Stimulated activated naive CD4-positive, alpha-beta T cell (primary cell): ENCODE results near the gene SF3B1.
"Not testable (repeated sequence)": the region's sequence is repeated elsewhere in the genome, so short reads cannot be mapped to it uniquely, and the experiment has no call there.

Experiments
- DNase-seq, 6 experiments: peaks; one replicate each; lab custom pipeline; 2025; lab: John Stamatoyannopoulos, UW

The SF3B1 gene

DNA sequence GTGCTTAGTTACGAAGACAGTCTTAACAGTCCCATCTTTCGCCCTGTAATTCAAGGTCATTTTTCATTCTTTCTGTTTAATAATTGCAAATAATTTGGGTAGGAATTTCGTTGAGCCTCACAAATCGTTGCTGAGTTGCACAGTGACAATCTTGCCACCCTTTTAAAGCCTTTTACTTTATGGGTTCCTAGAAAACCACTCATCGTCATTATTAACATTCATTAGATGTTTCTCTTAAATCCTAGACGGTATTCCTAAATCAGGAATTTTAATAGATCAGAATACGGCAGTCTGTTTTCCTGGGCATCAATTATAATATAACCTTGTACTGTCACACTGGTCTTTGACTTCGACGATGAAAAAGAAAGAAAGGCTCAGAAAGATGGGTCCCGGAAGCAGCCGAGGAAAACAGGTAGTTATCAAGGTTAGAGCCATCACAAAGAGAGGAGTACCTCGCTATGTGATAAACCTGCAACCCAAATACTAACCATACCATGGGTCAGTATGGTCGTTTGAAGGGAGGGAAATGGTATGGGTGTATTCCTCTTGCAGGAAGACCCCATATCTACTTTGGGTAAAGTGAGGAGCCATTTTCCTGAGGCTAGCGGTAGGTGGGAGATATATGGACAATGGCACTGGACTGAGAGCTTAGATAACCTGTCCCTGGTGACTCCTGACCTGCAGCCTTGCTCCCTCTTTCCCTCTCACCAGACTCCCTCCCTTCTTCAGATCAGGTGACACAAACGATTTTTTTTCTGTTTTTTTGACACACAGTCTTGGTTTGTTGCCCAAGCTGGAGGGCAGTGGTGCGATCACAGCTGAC lies 981 bp upstream of the SF3B1 start:
- peak in 1 of 6 experiments; percentile 47 for DNase-seq

DNA sequence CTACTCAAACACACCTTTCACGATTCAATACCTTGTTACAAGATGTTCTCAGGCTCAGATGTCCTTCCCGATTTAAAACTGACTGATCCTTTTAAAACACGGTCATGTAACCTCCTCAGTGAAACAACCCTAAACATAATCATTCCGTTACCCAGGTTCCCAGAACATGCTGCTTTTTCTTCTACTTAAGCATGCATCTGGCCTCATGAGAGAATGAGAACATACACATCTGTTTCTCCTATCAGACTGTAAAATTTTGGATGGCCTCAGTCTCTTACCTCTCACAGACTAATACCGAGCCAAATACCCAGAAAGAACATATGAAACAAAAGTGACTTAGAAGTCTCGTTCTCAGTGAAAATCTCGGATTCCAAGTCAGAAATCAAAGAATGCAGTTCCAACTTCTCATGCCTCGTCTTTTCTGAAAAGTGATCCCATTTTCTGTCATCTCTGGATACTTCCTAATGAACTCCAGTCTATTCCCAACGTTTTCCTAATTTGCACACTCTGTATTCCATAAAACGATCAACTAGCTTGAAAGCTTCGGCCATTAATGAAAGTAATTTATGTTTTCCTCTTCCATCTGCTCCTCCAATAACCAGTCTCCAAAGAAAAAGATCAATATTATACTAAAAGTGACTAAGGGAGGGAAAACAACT lies 919 bp downstream of the SF3B1 start:
- no peak for DNase-seq

DNA sequence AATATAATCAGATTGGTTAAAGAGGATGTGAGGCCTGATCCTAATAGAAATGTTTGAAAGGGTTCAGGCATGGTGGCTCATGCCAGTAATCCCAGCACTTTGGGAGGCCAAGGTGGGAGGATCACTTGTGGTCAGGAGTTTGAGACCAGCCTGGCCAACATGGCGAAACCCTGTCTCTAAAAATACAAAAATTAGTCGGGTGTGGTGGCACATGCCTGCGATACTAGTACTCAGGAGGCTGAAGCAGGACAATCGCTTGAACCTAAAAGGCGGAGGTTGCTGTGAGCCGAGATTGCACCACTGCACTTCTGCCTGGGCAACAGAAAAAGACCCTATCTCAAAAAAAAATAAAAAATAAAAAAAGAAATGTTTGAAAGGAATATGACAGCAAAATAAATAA lies 2.3 kb downstream of the SF3B1 start:
- not testable (repeated sequence) for DNase-seq

DNA sequence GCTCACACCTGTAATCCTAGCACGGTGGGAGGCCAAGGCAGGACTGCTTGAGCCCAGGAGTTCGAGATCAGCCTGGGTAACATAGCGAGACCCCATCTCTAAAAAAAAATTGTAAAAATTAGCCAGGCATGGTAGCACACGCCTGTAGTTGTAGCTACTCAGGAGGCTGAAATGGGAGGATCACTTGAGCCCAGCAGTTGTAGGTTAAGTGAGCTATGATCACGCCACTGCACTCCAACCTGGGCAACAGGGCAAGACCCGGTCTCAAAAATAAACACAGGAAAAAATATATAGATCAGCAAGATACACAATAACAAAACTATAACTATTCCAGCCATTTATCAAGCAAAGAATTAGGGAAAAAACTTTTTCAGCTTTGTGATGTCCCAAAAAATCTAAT lies 3.0 kb downstream of the SF3B1 start:
- DNase-seq: no peak

DNA sequence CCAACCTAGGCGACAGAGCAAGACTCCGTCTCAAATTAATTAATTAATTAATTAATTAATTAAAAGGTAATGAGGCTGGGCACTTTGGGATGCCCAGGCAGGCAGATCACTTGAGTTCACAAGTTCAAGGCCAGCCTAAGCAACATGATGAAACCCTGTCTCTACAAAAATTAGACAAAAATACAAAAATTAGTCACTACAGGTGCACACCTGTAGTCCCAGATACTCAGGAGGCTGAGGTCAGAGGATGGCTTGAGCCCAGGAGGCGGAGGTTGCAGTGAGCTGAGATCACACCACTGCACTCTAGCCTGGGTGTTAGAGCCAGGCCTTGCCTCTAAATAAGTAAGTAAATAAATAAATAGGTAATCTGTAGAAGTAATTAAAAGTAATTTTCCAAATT lies 6.8 kb downstream of the SF3B1 start:
- no peak for DNase-seq

DNA sequence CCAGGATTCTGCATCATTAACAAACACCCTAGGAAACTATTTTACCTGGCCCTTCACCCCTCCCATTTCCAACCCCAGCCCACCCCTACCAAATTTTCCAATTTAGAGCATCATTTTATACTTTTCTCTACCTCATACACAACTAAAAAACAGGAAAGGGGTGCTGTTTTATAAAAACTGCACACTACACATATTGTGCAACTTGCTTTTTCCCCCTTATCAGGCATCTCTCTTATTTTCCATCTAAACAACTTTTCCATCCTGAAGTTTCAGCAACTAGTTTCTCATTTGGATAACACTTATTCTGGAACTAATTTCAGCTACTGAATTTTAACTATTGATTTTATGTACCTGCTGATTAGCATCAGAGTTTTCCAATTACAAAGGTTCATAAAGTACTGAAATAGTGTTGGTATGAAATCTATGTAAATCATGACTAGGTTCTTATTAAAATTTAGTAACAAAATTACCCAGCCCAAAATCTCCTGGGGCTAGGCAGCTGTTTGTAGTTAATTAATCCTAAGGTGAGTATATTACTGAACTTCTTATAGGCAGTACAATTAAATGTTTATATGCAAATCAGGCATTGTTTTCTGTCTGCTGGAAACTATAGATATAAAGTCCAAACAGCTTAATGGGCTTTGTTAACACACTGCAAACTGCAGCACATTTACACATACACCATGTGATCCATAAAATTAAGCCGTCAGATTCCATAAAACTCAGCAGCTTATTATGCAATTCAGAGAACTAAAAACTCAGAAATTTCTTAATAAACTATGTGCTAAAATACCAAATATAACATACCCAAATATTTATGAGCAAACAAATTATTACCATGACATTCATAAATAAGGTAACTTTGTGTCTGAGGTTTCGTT lies 7.9 kb downstream of the SF3B1 start:
- DNase-seq: no peak

DNA sequence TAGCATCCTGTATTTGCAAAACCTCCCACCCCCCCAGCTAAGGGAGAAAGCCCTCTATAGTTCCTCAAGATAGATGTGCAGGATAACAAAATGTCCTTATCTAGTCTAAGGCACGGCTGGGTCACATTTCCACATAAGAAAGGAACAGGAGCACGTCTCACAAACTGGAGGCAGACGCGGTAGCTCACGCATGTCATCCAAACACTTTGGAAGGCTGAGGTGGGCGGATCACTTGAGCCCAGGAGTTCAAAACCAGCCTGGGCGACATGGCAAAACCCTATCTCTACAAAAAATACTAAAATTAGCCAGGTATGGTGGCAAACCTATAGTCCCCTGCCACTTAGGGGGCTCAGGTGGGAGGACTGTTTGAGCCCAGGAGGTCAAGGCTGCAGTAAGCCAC lies 9.3 kb downstream of the SF3B1 start:
- no peak for DNase-seq

DNA sequence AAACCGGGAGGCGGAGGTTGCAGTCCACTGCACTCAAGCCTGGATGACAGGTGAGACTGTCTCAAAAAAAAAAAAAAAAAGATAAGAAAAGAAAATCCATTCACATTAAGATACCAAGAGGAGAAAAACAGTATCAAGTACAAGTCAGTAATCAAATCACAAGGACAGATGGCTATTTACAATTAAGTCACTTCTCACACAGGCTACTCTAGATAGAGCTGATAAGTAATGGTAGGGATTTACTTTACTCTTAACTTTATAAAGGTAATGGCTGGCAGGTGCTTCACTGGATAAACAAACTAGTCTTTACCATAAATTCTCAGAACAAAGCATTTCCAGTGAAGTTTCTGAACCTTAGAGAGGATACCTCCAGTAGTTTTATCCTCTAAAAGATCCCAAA lies 11.5 kb downstream of the SF3B1 start:
- no peak for DNase-seq

DNA sequence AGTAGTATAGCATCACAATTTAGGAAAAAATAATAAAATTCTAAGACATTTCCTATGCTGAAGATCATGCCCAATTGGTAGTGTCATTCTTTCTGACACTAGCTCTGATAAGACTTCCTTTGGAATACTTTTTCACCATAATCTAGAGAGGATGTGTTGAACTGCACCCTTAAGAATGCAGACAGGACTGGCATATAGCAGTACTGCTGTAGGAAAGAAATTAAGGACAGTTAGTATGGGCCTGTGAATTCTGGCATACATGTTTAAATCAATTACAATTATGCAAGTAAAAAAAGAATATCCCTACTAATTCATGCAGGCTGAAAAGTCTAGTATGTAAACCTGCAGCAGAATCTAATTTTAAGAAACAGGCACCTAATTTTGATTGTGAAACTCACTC lies 15.4 kb downstream of the SF3B1 start:
- DNase-seq: no peak

DNA sequence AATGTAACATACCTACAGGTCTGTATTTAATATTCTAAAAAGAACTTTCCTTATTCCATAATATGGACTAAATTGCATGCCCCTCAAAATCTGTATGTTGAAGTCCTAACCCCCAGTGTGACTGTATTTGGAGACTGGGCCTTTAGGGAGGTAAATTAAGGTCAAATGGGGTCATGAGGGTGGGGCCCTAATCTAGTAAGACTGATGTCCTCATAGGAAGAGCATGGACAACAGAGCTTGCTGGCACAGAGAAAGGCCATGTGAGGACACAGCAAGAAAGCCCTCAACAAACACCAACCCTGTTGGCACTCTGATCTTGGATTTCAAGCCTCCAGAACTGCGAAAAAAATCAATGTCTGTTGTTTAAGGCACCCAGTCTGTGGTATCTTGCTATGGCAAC lies 18.6 kb downstream of the SF3B1 start:
- DNase-seq: no peak

DNA sequence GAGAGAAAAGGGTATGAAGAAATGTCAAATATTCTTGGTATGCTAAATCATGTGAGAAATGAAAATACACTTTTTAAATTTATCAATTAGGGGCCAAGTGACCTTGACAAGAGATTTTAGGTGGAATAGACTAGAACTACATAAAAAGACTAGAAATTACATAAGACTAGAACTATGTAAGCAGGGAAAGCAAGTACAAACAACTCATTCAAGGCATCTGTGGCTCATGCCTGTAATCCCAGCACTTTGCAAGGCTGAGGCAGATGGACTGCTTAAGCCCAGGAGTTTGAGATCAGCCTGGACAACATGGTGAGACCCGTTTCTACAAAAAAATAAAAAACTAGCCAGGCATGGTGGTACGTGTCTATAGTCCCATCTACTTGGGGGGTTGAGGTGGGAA lies 20.3 kb downstream of the SF3B1 start:
- DNase-seq: no peak

DNA sequence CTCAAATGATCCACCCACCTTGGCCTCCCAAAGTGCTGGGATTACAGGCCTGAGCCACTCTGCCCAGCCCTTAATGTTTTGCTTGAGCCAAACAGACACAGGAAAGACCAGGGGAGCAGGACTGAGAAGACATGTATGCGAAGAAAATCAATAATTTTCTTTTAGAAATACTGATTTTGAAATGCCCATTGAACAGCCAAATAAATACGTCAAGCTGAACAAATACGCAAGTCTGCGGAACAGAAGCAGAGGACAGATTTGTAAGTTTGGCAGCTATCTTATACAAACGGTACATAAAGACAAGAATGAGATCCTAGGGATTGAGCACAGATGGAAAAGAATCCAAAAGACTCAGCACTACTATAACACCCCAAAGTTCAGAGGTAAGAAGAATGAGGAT lies 20.8 kb downstream of the SF3B1 start:
- DNase-seq: no peak

DNA sequence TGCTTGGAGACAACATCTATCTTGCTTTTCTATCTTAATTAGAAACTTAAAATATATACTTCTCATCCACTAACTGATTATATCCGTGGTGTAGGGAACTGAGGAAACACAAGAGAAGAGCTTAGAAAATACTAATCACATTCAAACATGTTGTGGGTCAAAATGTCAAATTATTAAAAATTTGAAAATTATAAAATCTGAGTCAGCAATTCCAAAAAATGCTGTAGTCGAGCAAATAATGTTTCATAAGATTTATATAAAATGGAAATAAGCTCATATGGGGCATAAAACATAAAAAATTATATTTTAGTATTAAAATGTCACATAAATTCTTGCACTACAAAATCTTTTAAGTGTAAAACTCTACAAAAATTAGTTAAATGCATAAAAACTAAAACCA lies 29.2 kb downstream of the SF3B1 start:
- no peak for DNase-seq

DNA sequence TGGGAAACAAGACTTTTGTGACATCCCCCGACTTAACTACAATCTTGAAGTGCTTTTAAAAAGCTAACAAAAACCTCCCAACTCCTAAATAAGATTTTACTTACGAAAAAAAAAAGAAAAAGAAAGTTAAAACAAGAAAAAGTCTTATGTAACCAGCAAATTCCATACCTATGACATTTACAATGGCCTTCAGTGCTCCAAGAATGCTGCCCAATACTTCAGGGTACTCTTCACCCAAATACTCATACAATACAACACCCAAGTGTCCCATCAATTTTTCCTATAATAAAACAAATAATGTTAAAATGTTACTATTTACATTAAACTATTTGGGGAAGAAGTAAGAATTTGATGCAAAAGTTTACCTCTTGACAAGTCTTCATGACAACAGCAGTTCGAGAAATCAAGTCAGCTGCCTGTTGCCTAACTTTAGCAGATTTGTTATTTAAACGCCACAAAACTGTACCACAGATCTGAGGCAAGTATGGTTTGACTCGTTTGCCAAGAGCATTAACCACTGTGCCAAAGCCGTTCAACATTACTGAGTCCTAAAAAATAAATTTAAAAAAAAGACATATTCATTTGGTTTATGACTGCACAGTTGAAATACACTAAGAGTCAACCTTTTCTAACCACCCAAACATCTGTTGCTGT lies 34.8 kb downstream of the SF3B1 start:
- DNase-seq: no peak

DNA sequence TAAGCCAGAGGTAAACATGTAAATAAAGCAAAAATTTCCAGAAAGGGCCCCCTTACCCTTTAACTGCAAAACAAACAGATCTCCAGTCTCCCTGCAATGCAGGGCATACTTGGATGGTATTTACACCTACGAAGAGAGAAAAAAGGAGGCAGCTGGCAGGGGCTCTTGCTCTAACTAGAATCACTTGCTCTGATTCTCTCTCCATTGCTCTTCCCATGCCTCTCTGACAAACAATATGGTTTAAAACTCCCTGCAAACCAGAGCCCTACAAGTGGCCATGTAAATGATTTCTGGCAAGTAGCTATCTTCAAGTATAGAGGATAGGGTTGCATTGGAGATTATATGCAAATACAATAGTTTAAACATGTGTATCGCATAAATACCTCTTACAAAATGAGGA lies 35.9 kb downstream of the SF3B1 start:
- no peak for DNase-seq

DNA sequence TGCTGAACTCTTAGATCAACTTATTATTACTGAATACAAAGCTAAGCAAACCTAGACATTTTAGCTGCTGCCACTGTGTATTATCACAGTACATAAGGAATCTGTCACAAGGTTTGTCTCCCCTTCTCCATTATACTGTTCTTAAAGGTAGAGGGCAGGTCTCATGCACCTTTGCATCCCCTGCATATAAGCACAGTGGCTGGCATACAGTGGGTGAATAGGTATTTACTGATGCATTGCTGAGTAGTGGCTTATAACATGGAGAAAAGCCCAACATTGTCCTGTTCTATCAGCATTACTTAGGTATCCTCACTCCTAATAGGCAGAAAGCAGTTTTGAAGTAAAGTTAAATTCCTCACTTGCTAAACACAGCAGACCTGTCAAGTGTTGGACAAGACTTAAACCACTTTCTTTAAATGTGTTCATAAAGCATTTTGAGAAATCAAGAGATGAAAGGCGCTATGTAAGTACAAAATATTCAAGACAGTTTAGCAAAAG lies 43.6 kb downstream of the SF3B1 start:
- no peak for DNase-seq

DNA sequence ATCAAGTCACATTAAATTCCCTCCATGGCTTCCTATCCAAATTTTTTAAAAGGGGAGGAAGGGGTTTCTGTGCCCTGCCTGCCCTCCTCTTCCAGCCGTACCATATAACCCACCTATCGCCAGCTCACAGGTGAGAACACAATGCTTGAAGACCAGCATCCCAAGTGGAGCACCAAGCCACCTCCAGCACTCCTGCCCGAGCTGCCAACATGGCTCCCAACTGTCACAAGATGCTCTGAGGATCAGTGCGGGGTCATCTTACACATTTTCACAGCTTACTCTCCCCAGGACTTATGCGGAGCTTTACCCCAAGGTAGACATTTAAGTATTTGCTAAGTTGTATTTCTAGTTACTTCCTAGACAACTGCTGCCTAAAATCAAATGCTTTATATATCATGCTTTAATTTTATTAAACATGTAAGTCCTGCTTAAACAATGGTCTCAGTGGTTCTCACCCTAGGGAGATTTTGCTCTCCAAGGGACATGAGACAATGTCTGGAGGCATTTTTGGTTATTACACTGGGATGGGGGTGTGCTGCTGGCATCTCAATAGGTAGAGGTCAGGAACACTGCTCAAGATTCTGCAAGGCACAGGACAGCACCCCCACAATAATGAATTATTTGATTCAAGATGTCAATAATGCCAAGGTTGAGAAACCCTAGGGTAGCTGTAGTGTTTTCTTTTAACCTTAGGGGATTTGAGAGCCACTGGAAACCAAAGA lies 45.8 kb downstream of the SF3B1 start:
- no peak for DNase-seq

DNA sequence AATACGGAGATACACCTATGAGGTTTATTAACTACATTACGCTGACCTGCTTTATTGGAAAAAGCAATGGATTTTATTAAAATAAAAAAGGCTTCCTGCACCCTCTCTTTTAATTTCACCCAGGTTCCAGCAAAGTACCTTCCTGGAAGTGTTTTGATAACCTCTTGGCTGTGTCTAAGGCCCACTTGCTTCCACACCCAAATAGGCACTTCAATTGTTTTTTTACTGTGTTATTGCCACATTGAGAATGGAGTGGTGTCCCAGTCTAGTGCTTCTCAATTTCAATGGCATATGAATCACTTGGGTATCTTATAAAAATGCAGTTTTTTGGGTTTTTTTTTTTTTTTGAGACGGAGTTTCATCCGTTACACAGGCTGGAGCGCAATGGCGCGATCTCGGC lies 47.6 kb downstream of the SF3B1 start:
- DNase-seq: no peak

DNA sequence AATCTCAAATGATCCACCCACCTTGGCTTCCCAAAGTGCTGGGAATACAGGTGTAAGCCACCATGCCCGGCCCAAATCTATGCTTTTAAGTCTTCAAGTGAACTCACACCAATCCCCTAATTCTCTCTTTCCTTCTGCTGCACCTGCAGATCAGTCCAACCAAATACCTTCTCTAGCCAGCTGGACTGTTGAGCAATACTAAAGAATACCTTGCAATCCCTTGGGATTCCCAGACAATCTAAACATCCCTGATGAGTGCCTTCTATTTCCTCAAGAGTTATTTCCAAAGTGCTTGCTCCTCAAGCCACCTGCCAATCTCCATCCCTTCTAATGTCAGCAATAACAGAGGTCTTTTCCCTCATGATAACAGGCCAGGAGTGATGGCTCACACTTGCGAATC lies 48.6 kb downstream of the SF3B1 start:
- no peak for DNase-seq

DNA sequence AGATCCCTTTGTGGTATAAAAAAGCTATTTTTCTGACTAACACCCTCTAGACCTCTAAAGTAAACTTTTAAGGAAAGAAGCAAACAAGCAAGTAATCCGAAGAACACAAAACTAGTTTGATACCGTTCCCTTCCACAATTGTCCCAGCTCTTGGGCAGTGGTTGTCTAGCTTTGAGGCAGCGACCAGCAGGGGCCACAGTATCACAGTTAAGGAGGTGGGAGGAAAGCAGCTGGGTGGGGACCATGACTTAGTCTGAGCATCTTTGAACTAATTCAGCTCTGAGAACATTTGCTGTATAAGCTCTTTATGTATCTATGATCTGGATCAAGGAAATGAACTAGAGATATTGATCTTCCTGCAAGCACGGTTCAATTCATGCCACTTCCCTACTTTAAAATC lies 51.0 kb downstream of the SF3B1 start:
- no peak for DNase-seq

DNA sequence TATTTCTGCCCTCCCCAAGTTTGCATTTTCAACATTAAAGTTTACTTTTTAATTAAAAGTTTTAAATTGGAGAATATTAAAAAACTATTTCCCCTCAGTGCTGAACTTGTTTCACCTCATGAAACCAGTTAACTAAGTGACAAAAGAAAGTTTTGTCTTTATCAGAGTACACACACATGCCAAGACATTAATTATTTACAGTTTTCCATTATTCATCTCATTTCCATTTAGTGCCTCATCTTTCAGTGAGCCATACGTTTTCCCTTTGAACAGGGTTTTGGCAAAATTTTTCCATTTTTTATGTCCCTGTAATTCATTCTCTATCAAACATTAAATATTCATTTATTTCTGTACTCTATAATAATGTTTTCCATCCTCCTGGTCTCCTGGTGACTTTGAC lies 53.2 kb downstream of the SF3B1 start:
- no peak for DNase-seq
